Activated CD8-positive, alpha-beta memory T cell treated with anti-CD3 and anti-CD28 coated beads for 4 hours (primary cell): ENCODE results near the gene GATD1.
"Not testable (repeated sequence)": the region's sequence is repeated elsewhere in the genome, so short reads cannot be mapped to it uniquely, and the experiment has no call there.

Experiments
- DNase-seq, 2 donors: peaks; one replicate each; pipeline ENCODE4 v3.0.0-alpha.2; 2020; ENCODE audit warnings: low read depth in 2 of 2

Gene GATD1

DNA sequence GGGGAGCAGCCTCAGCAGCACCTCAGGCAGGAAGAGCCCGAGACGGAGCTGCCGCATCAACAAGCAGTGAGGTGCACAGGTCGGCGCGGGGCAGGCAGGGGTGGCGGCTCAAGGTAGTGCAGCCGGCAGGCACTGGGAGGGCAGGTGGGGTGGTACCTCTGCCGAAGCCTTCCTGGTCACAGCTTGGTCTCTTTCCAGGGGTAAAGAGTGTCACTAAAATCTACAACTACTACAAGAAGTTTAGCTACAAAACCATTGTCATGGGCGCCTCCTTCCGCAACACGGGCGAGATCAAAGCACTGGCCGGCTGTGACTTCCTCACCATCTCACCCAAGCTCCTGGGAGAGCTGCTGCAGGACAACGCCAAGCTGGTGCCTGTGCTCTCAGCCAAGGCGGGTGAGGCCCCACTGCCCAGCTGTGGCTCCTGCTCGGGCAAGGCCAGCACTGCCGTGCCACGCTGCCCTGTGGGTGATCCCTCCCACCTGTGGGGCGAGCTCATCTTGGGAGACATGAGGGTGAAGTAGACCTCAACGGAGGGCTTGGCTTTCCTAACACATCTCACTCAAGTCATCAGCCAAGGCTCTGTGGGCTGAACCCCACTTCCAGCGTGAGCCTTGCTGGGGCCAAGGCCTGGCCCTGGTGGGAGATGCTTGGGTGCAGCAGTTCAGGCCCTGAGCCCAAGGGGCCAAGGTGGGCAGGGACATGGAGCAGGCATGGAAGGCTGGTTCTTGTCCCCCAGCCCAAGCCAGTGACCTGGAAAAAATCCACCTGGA lies 13.6 kb downstream of the GATD1 start:
- DNase-seq, result no peak

DNA sequence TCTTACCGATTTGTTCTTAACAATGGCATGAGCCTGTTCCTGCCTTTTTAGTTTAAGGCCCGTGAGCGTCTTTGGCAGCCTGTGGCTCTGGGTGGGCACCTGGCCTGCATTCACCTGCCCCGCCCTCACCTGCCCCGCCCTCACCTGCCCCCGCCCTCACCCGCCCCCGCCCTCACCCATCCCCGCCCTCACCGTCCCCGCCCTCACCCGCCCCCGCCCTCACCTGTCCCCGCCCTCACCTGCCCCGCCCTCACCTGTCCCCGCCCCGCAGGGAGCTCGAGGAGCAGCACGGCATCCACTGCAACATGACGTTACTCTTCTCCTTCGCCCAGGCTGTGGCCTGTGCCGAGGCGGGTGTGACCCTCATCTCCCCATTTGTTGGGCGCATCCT lies 14.2 kb downstream of the GATD1 start:
- DNase-seq, result no peak

GRCh38 chr11:762421-763072 lies 14.7 kb downstream of the GATD1 start:
- DNase-seq, result no peak

DNA sequence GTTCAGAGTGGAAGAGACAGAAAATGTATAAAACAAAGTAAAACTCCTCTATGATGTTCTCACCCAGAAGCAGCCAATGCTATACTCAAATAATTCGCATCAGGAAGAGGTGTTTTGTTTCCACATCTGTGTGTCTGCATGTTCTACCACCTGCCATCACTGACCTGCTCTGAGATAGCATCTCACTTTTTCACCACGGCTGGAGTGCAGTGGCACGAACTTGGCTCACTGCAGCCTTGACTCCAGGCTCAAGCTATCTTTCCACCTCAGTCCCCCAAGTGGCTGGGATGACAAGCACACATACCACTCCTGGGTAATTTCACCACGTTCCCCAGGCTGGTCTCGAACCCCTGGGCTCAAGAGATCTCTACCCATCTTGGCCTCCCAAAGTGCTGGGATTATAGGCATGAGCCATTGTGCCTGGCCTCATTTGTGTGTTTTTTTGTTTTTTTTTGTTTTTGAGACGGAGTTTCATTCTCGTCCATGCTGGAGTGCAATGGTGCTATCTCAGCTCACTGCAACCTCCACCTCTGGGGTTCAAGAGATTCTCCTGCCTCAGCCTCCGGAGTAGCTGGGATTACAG lies 15.7 kb downstream of the GATD1 start:
- no peak for DNase-seq

DNA sequence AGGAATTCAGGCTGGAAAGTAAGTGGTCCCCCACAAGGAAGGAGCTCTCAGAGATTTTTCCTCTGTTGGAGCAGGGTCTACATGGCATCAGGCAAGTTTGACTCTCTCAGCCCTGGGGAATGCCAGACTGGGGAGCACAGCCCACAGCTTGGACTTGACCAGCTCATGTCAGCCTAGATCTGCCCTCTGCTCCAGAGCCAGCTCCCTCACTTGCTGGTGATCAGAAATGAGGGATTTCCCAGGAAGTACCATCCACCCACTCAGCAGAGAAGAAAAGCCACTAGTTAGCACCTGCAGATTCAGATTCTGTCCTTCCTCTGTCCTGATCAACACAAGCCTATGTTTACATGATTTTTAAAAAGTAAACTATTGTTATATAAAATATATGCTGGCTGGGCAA lies 17.1 kb downstream of the GATD1 start:
- no peak for DNase-seq

DNA sequence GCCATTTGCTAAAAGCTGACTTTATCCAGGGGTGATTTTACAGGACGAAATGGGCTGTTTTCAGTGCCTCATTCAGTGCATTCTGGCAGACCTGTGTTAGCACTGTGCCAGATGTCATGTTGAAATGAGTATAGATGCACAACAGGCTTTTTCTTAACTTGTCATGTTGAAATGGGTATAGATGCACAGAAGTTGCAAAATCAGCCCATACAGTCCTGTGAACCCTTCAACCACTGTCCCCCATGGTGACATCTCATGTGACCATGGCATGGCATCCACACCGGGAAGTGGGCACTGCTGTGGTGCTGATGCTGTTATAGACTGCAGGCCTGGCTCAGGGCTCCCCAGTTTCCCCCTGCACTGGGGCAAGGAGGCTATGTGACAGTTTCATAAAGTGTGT lies 27.6 kb downstream of the GATD1 start:
- DNase-seq, result no peak

GRCh38 chr11:748007-748359 lies 29.3 kb downstream of the GATD1 start:
- DNase-seq, result no peak

- peak; percentile 51 to 63 for DNase-seq
These were observed 29.9 kb downstream of the GATD1 start, which contains the start of gene TALDO1 for GRCh38 chr11:747158-748006. Gene TALDO1, plus strand, starts transcription at chr11:747464. Its CDS starts 18 bp downstream, at chr11:747482.

- DNase-seq, result no peak
These were observed 30.8 kb downstream of the GATD1 start for GRCh38 chr11:746289-747157.

DNA sequence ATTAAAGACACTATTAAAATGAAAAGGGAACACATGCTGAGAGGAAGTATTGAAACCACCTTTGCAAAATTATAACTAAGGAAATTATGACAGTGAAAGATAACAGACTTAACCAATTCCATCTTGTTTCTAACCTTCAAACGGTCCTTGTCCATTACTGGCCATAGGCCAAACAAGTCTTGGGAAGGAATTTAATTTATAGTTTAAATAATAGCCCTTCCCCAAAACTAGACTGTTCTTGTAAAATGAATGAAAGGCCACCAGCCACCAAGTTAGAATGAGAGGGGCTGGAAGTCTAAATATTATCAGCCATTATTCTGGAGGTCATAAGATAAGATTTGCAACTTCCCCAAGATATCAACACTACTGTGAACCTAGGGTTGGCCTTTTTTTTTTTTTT lies 31.9 kb downstream of the GATD1 start:
- no peak for DNase-seq

DNA sequence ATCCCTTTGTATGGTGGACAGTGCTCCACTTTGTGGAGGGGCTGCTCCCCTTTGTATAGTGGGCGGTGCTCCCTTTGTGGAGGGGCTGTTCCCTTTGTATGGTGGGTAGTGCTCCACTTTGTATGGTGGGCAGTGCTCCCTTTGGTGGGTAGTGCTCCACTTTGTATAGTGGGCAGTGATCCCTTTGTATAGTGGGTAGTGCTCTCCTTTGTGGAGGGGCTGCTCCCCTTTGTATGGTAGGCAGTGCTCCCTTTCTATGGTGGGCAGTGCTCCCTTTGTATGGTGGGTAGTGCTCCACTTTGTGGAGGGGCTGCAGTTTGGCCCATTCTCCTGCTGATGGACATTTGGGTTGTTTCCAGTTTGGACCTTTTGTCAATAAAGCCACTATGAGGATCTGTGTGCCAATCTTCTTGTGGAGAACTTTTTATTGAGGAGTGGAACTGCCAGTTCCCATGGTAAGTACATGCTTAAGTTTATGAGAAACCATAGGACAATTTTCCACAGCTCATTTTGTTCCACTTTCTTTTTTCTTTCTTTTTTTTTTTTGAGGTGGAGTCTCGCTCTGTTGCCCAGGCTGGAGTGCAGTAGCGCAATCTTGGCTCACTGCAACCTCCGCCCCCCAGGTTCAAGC lies 34.6 kb downstream of the GATD1 start:
- DNase-seq, result no peak

DNA sequence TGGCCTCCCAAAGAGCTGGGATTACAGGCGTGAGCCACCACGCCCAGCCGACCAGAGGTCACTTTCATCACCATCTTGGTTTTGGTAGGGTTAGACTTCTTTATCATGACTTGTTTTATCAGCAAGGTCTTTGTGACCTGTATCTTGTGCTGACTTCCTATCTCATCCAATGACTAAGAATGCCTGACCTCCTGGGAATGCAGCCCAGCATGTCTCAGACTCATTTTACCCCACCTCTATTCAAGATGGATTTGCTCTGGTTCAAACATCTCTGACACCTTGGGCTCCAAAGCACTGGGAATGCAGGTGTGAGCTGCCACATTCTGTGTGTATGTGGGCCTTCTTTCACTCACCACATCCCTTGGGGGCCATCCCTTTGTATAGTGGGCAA lies 35.1 kb downstream of the GATD1 start:
- no peak for DNase-seq

- DNase-seq, result not testable (repeated sequence)
These were observed 39.4 kb downstream of the GATD1 start for GRCh38 chr11:737899-738298.

- DNase-seq, result no peak
These were observed 39.9 kb downstream of the GATD1 start for GRCh38 chr11:737366-737765.

DNA sequence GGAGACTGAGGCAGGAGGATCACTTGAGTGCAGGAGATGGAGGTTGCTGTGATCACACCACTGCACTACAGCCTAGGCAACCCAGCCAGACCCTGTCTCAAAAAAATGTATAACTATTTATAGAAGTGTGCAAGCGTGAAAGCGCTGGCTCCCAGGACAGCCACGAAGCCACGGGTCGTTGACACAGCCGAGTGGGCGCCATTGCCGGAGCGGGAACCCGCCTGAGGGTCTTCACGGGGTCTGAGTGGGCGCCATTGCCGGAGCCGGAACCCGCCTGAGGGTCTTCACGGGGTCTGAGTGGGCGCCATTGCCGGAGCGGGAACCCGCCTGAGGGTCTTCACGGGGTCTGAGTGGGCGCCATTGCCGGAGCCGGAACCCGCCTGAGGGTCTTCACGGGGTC lies 42.7 kb downstream of the GATD1 start:
- not testable (repeated sequence) for DNase-seq

GRCh38 chr11:733072-733471 lies 44.2 kb downstream of the GATD1 start:
- no peak for DNase-seq

DNA sequence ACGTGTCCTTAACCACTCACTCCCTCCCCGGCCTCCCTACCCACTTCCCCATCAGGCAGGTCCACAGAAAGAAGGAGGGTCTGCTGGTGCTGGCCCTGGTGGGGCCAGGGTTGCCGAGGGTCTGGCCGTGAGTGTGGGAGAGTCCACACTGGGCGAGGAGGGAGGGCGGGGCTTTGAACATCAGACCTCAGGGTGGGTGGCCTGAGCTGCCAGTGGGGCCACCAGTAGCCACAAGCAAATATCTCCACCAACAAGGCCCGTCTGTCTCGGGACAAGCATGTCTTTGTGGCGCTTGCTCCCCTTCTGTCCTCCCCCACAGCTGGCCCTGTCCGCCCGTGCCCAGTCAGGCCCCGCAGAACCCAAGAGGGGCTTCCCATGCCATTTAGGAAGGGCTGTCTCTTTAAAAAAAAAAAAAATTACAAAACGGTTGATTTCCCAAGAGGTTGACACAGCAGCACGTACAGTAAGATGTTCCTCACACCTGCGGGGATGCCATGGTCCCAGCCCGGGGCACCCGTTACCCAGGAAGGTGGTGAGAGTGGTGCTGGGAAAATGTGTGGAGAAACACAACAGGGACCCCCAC lies 47.7 kb downstream of the GATD1 start:
- no peak for DNase-seq

GRCh38 chr11:728901-729491 lies 48.3 kb downstream of the GATD1 start:
- no peak for DNase-seq

DNA sequence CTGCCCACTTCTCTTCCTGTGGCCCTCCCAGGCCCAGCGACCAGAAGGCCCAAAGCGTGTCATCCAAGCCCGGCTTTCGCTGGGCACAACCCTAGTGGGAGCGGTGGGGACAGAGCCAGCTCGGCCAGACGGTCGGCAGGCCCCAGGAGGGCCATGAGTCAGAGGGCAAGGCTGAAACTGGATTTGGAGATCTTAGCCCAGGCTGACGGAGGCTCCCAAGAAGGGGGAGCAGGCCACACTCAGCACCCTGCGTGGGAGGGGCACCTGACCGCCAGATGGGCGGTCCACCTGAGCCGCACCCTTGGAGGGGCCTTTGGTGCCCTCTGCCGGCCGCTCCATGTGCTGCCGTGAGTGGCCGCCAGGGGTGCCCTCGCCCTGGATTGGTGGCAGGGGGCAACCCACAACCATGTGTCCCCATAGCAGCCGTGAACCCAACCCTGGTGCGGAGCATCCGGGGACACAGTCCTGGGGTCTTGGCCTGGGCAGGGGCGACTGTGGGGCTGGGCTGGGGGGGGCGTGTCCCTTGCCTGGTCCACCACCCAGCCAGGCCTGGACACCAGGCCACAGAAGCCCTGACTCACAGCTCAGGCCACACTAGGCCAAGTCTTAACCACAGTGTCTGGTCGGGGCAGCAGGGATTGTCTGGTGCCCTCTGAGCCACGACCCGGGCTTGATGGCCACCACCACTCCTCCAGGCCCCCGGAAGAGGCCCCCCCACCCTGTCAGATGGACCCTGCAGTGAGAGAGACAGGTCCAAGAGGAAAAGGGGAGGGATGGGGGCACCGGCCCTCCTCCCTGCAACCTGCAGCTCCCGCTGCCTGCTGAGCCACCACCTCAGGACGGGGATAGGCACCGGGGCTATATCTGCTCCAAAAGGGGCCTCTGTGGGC lies 49.2 kb downstream of the GATD1 start:
- peak; percentile 55 to 59 for DNase-seq
